COLO829 (cell line): ENCODE data around the gene CPEB3.
"Not testable (repeated sequence)": the region's sequence is repeated elsewhere in the genome, so short reads cannot be mapped to it uniquely, and the experiment has no call there.

Experiments used
- DNase-seq: peaks from one replicate; pipeline ENCODE4 v3.0.0; 2012; ENCODE audit warnings: low spot score

The CPEB3 gene

DNA sequence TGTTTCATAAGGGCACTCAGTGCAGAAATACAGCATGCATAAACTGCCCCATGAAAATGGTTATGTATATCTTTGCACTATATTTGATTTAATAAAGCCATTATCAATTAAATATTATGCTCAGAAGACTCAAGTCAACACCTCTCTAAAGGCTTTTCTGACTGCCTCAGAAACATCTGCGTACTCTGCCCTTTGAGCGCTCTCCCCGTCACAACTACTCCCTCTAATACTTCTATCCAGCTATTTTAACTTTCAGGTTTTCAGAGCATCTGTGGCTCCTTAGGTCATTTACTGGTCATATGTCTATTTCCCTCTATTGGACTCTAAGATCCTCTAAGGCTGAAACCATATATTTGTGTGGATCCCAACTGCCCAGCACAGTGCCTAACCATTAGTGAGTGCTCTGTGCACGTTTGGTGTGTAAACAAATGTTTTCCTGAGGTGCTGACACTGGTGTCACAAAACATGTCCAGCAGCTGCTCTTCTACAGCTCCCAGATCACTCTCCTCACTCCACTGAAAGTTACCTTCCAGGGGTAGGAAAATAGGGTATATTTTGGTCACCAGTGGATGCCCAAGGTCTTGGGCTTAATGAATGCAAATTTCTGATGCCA, 188.2 kb downstream of the CPEB3 start:
- no peak for DNase-seq

DNA sequence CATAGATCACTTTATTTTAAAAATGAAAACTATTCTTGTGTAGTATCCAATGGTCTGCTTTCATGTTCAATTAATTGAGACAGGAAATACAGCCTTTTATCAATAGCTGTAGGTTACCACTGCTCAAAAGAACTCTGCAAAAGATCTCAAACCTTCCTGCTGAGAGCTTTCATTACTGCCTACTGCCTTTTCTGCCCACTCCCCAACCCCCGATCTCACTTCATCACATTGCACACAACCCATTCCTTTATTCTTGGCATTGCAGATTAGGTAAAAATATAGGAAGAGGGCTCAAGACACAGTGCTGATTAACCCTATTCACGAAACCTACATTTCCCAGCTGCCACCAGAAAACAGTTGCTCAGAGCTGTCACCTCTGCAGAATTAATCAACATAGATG, 195.9 kb downstream of the CPEB3 start:
- DNase-seq = no peak

DNA sequence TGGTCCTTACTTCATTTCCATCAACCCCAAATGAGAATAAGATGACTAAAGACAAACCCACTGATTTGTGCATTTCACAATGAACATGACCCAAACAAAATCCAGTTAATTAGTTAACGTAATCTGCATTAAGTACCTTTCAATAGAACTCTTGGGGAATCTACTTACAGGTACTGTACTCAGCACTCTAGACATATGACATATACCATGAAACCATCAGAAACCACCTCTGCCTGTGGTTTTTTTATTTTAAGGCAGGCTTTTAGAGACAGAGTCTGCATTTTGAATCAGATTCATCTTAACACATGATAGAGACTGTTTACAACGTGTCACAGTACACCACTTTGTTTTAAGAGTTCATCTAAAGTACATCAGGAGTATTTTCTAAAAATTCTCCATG, 198.9 kb downstream of the CPEB3 start:
- no peak for DNase-seq

DNA sequence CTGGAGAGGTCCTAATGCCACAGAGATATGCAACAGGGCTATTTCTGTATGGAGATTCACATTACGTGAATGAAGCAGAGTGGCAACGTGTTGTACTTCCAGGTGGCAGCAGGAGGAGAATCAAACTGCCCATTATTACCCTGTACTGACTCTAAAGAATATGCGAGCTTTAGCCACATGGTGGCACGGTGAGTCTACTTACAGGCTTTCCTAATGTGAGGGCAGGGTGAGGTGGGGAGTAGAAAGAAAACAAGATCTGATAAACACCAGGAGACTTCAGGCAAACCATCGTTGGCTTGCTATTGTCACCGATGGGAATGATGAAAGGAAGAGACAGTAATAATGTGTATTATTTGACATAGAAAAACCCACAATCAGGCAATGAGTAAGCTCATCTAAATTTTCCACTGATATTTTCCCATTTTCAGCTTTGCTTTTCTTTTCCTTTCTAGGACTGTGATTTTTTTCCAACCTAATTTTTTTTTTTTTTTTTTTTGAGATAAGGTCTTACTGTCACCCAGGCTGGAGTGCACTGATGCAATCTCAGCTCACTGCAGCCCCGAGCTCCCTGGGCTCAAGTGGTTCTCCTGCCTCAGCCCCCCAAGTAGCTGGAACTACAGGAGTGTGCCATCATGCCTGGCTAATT, 203.0 kb downstream of the CPEB3 start:
- peak; percentile 65 for DNase-seq

DNA sequence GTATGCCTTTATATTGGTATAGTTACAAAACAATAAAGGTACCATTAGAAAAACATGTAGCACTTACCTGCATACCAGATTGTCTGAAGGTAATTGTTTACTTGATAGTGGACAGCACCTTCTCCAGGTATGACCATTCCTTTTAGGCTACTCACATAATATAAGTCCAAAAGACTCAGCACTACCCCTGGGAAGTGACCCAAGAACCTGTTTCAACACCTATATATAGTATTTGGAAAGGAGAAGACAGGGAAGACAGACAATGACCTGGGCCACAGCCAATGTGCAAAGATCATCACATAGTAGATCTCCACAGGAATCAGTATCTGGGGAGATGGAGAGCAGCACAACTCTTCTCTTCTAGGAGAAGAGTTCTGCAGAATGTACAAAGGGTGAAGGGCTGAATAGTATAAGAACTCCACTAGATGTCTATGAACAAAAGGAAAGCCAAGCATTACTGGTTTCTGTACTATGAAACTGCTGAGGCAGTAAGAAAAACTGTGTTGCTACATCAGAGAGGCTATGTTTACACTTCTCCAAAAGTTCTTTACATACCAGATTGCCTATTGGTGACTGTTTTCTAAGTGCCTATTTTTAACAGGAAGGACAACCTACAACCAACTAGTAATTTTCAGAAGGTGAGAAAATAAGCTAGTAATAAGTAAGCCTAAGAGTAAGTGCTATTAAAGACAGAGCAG, 208.1 kb downstream of the CPEB3 start:
- DNase-seq = no peak

DNA sequence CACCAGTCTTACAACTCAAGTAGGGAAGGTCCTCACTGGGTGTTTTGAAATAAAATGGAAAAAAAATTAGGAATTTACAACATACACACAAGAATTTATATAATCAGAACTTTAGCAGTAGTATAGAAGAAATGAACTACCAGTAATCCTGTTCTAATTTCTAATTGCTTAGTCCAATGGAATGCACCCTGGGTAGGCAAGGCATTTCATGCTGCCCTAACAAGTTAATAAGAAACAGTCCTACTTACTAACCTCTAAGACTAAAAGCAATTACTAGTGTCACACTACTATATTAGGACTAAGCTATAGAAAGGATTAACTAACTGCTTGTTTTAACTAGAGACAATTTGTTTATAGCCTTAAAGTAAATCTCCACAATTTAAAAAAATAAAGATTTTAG, 209.2 kb downstream of the CPEB3 start:
- DNase-seq = no peak

DNA sequence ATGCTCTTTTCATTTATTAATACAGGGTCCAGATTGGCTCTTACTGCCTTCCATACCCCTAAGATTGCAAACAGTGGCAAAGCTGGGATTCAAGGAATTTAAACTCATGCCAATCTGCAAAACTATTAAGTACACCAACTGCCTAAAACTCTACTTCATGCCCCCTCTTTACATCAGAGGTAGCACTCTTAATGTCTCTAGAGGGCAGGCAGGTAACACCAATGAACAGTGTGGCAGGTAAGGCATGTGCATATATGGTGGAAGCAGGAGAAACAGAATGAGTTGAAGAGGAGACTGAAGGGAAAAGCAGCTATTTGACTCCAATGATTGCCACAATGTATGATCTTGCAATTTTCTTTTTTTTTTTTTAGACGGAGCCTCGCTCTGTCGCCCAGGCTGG, 210.6 kb downstream of the CPEB3 start:
- no peak for DNase-seq

DNA sequence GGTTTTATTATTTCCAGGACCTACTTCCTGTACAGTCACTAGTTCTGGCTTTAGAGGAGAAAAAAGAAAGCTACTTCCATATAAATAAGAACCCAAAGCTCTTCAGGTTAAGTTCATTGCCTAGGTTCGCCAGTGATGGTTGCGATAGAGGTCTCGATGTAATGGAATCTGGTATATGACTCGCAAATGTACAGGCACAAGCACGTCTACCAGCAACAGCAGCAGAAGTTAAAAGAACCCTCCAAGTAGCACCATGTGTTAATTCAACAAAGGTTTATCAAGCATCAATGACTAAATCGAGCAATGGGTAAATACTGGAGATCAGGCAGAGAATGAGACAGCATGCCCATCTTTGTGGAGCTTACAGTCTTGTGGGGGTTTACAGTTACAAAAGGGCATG, 211.9 kb downstream of the CPEB3 start:
- no peak for DNase-seq

DNA sequence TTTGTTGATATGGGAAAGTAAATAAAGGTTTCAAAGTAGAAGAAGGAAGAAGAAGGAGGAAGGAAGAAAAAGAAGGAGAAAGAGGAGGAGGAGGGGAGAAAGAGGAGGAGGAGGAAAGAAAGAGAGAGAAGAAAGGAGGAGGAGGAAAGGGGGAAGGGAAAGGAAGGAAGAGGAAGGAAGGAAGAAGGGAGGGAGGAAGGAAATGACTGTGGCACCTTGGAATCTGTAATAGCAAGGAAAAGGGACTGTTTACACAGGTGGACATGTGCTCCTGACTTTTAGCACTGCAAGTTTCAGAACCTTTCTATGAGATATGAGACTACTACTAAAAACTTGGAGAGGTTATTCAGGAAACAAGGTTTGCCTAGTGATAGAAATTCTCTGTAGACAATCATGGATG, 214.2 kb downstream of the CPEB3 start:
- no peak for DNase-seq

DNA sequence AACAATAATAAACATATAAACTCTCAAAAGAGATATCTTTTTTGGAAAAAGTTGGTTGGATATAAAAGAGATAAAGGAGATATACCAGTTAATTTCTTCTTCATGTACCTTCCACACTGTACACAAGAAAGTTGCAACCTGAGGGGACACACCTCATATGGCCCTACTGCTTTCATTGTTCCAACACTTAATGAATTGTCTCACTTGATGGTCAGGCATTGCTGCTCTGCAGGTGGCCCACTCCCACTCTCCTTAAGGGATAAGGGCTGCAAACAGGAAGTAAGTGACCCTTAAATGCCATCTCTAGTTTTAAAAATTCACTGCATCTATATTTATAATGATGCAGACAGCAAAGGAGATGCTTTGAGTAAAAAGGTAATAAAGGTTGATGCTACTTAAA, 215.0 kb downstream of the CPEB3 start:
- no peak for DNase-seq

DNA sequence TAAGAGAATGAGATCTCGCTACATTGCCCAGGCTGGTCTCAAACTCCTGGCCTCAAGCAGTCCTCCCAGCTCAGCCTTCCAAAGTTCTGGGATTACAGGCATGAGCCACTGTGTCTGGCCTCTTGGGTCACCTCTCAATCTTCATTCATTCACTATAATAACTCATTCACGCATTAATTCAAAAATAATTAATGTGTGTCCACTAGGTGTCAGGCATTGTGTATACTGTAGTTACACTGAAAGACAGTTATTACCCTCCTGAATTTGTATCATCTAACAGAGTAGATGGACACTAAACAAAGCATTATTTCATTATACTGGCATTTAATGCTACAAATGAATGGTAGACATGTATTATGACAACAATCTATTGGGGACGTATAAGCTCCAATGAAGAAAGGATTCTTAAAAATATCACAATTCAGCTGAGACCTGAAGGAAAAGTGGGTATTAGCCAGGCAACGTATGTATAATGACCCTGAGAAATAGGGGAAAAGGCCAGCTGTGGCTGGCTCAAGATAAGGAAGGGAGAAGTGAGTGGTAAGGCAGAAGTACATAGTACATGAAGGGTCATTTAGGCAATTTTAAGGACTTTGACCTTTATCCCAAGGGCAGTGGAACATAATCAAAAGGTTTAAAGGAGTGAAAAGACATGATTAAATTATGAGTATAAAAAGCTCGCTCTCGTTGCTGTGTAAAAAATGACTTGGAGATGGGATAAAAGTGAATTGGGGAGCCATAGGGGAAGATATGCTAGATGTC, 216.6 kb downstream of the CPEB3 start:
- peak; percentile 14 for DNase-seq

DNA sequence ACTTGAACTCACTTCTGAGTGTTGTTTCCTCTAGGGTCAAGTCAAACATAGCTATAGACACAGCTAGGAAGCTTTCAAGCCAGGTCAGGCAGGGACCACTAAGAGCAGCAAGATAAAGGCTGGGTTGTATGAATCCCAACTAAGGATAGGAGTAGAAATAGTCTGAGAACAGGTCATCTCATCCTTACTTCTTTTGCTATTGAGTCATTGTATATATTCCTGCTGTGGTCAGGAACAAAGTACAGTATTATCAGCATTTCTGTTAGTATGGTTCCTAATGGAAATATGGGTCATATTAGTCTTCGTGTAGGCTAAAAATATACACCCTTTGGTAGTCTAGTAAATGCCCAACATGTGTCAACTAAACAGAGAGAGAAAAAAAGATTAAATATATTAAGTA, 222.0 kb downstream of the CPEB3 start:
- DNase-seq = no peak

DNA sequence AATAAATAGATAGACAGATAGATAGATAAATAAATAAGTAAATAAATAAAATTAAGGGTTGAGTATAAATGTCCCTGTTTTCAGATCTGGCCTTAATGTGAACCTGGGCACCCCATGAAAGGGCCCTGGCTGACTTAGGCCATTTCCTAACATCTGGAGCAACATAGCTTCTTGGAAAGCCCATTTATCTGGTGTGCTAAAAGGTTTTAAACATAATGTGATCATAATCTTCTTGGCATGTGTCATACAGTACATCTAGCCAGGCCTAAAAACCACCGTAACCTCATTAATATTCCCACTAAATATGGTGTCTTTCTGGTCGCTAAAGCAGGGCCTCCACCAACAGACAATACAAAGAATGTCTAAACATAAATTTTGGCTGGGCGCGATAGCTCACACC, 224.5 kb downstream of the CPEB3 start:
- no peak for DNase-seq

DNA sequence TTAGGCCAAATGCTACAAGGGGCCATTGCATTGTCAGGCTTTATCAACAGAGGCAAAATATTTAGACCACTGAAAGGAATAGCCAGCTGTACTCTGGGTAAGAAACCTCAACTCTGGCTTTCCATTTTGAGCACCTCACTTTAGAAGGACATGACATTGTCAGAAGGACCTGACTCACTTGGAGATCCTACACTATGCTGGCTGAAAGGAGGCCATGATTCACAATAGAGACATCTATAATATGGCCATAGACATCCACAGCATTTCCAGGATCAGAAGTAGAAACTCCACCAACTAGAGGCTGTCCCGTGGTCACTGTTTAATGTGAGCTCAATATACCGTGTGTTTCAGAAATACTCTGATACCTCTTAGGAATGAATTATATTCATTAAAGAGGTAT, 226.4 kb downstream of the CPEB3 start:
- DNase-seq = no peak

DNA sequence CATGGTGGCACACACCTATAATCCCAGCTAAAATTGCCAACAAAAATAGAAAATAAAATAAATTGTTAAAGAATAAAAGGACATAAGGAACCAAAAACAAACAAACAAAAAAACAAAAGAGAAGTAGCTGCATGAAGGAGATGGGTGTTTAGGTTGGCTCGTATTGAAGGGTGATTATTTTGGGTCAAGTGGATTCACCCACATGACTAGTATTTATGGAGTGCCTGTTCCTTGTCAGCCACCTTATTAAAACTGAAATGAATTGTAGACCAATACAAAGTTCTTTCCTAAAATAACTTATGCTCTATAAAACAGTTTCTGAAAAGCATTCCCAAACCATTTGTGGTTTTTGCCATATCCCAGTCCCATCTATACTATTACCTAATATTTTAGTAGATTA, 228.6 kb downstream of the CPEB3 start:
- DNase-seq = no peak

DNA sequence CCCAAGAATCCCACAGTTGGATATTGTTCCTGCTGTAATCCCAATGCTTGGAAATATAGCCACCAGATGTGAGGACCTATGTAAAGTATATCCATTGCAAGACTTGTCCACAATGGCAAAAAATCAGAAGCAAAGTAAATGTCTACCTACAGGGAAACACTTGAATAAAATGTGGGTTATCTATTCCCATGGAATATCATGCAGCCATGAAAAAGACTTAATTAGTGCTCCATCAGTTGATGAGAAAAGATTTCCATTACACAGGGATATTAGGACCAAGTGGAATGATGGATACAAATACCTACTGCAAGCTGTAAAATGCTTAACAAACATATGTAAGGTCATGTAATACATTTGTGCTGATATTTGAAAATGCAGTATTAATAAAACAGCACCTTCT, 236.1 kb downstream of the CPEB3 start:
- no peak for DNase-seq

DNA sequence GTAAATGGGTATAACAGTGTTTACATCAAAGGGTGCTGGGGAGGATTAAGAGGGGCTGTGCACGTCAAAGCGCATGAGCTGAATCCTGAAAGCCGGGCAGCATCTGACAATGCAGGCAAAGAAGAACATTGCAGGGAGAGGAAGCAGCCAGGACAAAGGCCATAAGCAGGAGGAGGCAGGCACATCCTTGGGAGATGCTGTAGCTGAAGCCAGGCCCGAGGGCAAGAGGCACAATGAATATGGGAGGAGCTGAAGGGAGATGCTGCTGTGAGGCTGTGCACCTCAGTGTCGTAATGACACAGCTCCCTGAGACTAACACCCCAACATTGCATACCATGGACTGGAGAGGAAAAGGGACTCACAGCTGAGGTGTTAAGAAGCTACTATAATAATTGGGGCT, 238.1 kb downstream of the CPEB3 start:
- DNase-seq = no peak

DNA sequence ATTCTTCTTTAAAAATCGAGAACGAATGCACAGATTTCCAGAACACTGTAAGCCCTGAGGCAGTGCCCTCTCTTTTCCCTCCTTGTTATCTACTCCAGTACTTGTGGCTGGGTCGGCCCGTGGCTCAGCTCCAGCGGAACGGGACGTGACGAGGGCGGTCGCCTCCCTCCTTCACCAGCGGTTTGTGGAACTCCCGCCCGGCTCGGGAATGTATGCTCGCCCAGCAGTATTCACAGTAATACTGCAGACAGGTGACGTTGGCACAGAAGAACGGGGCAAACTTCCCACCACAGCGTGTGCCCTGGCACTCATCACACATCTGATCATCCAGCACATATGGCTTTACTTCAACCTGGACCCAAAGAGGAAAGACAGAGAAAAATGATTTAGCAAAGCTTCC, 238.8 kb downstream of the CPEB3 start:
- DNase-seq = no peak

DNA sequence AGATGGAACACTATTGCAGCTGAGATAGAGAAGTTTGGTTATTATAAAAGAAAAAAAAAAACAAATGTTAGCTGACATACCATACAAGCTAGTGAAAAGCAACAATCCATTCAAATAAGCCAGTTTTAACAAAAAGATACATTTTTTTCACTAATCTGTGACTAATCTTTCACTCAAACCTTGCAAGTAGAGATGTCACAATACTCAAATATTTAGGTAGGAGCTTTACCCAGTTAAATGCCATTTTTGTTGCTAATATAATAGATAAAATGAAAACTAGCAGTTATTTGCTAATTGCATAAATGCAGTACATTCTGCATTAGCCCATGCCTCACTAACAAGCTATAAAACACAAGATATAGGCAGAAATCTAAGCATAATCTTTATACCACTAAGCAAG, 243.7 kb downstream of the CPEB3 start:
- DNase-seq = no peak

DNA sequence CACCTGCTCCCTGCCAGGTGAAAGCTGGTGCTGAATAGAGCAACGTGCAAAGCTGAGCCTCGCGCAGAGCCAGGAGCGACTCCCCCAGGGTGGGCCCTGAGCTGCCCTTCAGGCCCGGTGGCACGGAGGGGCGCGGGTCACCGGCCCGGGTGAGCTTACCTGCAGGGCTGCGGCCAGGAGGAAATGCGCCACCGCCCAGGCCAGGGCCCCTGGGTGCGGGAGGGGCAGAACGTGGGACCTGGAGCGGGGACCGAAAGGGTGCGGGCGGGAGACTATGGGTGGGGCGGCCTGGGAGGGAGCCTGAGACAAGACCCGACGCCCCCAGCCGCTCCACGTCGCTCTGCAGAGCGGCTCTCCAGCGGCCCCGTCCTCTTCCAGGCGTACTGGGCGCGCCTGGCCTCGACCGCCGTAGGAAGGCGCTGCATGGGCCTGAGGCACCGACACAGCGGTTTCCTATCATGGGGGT, 245.2 kb downstream of the CPEB3 start:
- no peak for DNase-seq

DNA sequence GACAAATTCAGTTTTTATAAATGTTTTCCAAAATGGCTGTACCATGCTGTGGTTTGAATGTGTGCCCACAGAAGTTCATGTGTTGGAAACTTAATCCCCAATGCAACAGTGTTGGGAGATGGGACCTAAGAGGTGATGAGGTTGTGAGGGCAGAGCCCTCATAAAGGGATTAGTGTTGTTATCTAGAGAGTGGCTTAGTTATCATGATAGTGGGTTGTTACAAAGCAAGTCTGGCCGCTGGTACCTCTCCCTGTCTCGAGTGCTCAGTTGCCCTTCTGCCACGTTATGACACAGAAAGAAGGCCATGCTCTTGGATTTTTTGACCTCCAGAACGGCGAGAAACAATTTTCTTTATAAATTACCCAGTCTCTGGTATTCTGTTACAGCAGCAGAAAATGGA, 248.3 kb downstream of the CPEB3 start:
- no peak for DNase-seq

DNA sequence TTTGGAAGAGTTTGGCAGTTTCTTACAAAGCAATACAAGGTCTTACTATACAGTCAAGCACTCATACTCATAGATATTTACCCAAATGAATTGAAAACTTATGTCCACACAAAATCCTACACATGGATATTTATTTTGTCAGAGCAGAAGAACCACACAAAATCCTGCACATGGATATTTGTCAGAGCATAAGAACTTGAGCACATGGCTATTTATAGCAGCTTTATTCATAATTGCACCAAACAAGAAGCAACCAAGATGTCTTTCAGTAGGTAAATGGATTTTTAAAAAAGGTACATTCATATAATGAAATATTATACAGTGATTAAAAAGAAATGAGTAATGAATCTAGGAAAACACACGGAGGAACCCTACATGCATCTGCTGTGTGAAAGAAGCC, 251.9 kb downstream of the CPEB3 start:
- DNase-seq = no peak

DNA sequence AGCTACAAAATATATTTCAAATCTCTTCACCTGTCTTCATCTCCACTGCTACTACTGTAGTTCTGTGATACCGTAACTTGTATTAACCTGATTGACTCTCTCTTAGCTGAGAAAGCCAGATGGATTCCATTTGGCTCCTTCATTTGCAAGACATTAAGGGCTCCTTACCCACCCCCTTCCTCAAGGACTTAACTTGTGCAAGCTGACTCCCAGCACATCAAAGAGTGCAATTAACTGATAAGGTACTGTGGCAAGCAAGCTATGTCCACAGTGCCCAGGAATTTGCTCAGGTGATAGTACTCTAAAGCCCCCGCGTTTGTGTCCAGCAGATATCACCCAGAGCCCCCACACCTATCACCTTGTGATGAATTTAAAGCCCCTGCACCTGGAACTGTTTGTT, 257.8 kb downstream of the CPEB3 start:
- DNase-seq = not testable (repeated sequence)
